Progenitor cell of endocrine pancreas (in vitro differentiated cells): ENCODE results near the gene NCBP3. TPM values are rescaled to one million over a fixed set of nuclear protein-coding genes. Genes with fewer than 3 reads are reported as not detected.

Source experiments
- DNase-seq: peaks from one replicate; pipeline ENCODE4 v3.0.0; 2021; ENCODE audit warnings: low spot score; ENCODE audit not compliant: unreplicated experiment
- H3K27ac Mint-ChIP-seq: 2 replicates; pipeline ENCODE4 v1.8.0; 2021; ENCODE audit warnings: mild to moderate bottlenecking, moderate library complexity, mixed read lengths
- H3K27me3 Mint-ChIP-seq: 2 replicates; pipeline ENCODE4 v1.8.0; 2021; ENCODE audit warnings: mixed read lengths
- H3K36me3 Mint-ChIP-seq: 2 replicates; pipeline ENCODE4 v1.8.0; 2022; ENCODE audit warnings: mixed read lengths; ENCODE audit not compliant: insufficient read depth
- H3K4me1 Mint-ChIP-seq: 2 replicates; pipeline ENCODE4 v1.8.0; 2021; ENCODE audit warnings: low read depth, mixed read lengths
- H3K4me3 Mint-ChIP-seq: 2 replicates; pipeline ENCODE4 v1.8.0; 2021; ENCODE audit warnings: low read depth, mild to moderate bottlenecking, moderate library complexity, mixed read lengths
- H3K9me3 Mint-ChIP-seq: 2 replicates; pipeline ENCODE4 v1.8.0; 2021; ENCODE audit warnings: low read depth, mixed read lengths
- CTCF ChIP-seq: fragments of 200-600 bp; sonication (generic); IDR thresholded peaks from one replicate; pipeline ENCODE4 v1.5.0; 2021; ENCODE audit warnings: antibody characterized with exemption, mild to moderate bottlenecking; ENCODE audit not compliant: unreplicated experiment
- total RNA-seq: library from RNA; stranded (reverse); gene quantifications from 2 replicates; pipeline ENCODE4 v1.2.1, GENCODE V29; 2021

Gene NCBP3
- total RNA-seq, 1 donor from 2014 or later: 90.9 TPM

DNA sequence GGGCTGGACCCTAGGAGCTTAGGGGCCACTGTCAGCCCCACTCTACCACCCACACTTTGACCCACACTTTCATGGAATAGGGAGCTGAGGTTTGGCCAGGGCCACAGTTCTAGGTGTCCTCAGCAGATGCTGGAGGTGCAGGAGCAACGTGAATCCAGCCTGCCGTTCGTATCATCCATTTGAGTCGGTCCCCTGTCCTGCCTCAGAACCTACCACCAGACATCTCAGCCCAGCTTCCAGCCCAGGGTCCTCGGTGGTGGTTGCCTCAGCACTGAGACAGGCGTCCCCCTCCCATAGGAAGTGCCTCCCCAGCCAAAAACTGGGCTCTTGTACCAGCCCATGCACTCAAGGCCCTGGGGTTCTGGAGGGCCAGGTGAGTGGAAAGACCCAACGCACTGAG lies 44.7 kb downstream of the NCBP3 start:
- no peak overlapping the region for H3K4me3 Mint-ChIP-seq
- no peaks in the 10 kb centered on the region for H3K4me1 Mint-ChIP-seq
- peaks cover 7% of the 10 kb centered on the region for H3K36me3 Mint-ChIP-seq
- no peaks in the 10 kb centered on the region for H3K9me3 Mint-ChIP-seq
- H3K27me3 Mint-ChIP-seq: no peaks in the 10 kb centered on the region
- no peak overlapping the region for H3K27ac Mint-ChIP-seq
- DNase-seq: no peak
- no peak for TF ChIP-seq CTCF

DNA sequence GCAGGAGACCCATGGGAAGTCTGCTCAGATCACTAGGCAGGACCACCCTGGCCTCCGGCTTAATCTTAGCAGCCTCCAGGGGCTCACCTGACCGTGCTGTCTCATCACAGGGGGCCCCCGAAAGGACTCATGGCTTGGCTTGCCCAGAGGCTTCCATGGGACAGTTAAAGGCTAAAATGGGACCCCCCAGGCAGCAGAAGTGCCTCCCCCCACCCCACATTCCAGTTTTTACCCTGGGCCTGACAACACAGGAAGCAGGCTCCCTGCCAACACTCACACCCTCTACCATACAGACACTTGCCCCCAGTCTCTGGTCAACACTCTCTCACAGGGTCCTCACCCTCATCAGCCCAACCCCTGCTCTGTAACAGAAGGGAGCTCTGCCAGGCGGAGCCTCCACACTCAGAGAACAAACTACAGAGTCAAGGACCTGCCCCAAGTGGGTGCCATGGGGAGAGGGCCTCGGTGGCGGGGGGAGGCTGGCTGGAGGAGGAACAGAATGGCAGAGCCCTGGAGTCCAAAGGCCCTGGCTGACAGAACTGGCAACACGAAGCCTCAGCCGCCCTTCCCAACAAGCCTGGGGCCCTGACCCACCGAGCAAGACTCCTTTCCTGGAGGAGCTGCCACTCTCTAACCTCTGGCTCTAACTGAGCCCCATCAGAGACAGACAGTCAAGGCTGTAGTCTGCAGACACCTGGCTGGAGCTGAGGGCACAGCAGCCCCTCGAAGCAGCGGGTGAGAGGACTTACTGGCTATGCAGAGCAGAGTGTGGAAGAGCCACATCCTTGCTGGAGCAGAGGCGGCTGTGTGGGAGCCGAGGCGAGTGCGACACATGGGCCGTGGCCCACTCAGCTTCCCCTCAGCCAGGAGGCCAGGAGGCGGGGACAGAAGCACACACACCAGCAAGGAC lies 45.4 kb downstream of the NCBP3 start, which contains the start of gene ITGAE:
Gene ITGAE, minus strand, starts transcription at position 827 of the 910 bp plus-strand sequence. Its CDS starts 44 bp downstream, at position 783.
- no peaks in the 10 kb centered on the region for H3K4me1 Mint-ChIP-seq
- no peak within 1 kb of the TSS for H3K4me3 Mint-ChIP-seq
- peaks cover 5% of the 10 kb centered on the region for H3K36me3 Mint-ChIP-seq
- TF ChIP-seq CTCF: no peak
- DNase-seq: no peak
- peak within 1 kb of the TSS; percentile 65 for H3K27ac Mint-ChIP-seq
- no peaks in the 10 kb centered on the region for H3K27me3 Mint-ChIP-seq
- no peaks in the 10 kb centered on the region for H3K9me3 Mint-ChIP-seq

GRCh38 chr17:3799181-3799945 lies 46.7 kb downstream of the NCBP3 start:
- Mint-ChIP-seq H3K36me3 (peaks cover 5% of the 10 kb centered on the region), H3K9me3 (no peaks in the 10 kb centered on the region), H3K27ac (no peak overlapping the region), H3K4me3 (no peak overlapping the region), H3K27me3 (no peaks in the 10 kb centered on the region), H3K4me1 (peaks cover 7% of the 10 kb centered on the region)
- no peak for DNase-seq
- no peak for TF ChIP-seq CTCF

- TF ChIP-seq CTCF: no peak
- no peak for DNase-seq
Observed at GRCh38 chr17:3798273-3799180, 47.5 kb downstream of the NCBP3 start.

More at GRCh38 chr17:3798273-3799180, 47.5 kb downstream of the NCBP3 start:
- H3K4me3 Mint-ChIP-seq: no peak overlapping the region
- no peaks in the 10 kb centered on the region for H3K27me3 Mint-ChIP-seq
- no peaks in the 10 kb centered on the region for H3K9me3 Mint-ChIP-seq
- H3K27ac Mint-ChIP-seq: peak overlapping the region; percentile 57
- H3K36me3 Mint-ChIP-seq: peaks cover 5% of the 10 kb centered on the region
- peaks cover 7% of the 10 kb centered on the region for H3K4me1 Mint-ChIP-seq
